Adrenal gland (tissue), 12 donors: ENCODE results near the gene ANGPT4. TPM values are rescaled to one million over a fixed set of nuclear protein-coding genes. Genes with fewer than 3 reads are reported as not detected.

Experiments
- DNase-seq, 7 donors: peaks; one replicate each; pipeline ENCODE4 v3.0.0-alpha.2; 2019 to 2020
- H3K27ac ChIP-seq, 5 donors: fragments of 200-600 bp; sonication (generic) in 4 of 5; 1 replicate in 3 of 5; 2 replicates in 2 of 5; pipeline versions ENCODE4 v1.5.1 to v1.8.0; 2016 to 2020; ENCODE audit warnings: mild to moderate bottlenecking in 1 of 5
- H3K27me3 ChIP-seq: fragments of 200-600 bp; 2 replicates; pipeline ENCODE4 v1.8.0; 2021
- H3K36me3 ChIP-seq, 2 donors: fragments of 200-600 bp; replicated peaks in 1 of 2; 1 replicate in 1 of 2; 2 replicates in 1 of 2; pipeline versions ENCODE4 v1.5.1 to v1.8.0; 2018 to 2022
- H3K4me1 ChIP-seq, 2 donors: fragments of 200-600 bp; replicated peaks in 1 of 2; 1 replicate in 1 of 2; 2 replicates in 1 of 2; pipeline versions ENCODE4 v1.5.1 to v1.8.0; 2018 to 2021
- H3K4me3 ChIP-seq, 4 donors: fragments of 200-600 bp; sonication (generic) in 3 of 4; one replicate each; pipeline ENCODE4 v1.5.1; 2016 to 2018
- H3K9me3 ChIP-seq, 3 donors: fragments of 200-600 bp; sonication (generic) in 1 of 3; replicated peaks in 1 of 3; 1 replicate in 2 of 3; 2 replicates in 1 of 3; pipeline versions ENCODE4 v1.5.1 to v1.8.0; 2016 to 2021
- CTCF ChIP-seq, 6 experiments: fragments of 450-650 bp in 4 of 6; fragments of 200-600 bp in 2 of 6; sonication (generic) in 1 of 6; IDR thresholded peaks; 1 replicate in 5 of 6; 2 replicates in 1 of 6; pipeline versions ENCODE4 v1.5.1 to v1.8.0; 2016 to 2021; ENCODE audit warnings: antibody characterized with exemption in 6 of 6, mild to moderate bottlenecking in 2 of 6, moderate library complexity in 1 of 6
- POLR2A ChIP-seq, 2 donors: fragments of 450-650 bp; IDR thresholded peaks; one replicate each; pipeline ENCODE4 v1.6.1; 2017; ENCODE audit warnings: antibody characterized with exemption in 2 of 2, mild to moderate bottlenecking in 2 of 2, moderate library complexity in 1 of 2
- WGBS, 4 donors: extraction: QIAGEN DNeasy Blood & Tissue Kit in 2 of 4; methylation state at CpG; one replicate each; pipeline versions ENCODE4 v1.1.5 to v1.1.7; 2013 to 2017; 5-methylcytosine and 5-hydroxymethylcytosine counted together
- intact Hi-C, 2 donors: fragments of 100-400 bp; cut with DNase I; formaldehyde crosslinking; loops; one replicate each; pipeline versions ENCODE4 v1.14.1 to v1.15.0; 2022 to 2023
- polyA plus RNA-seq, 3 donors: library from polyadenylated mRNA; stranded (reverse); fragments of 200-250 nt in 2 of 3; fragments of 350-450 nt in 1 of 3; fragmentation: Illumina TruSeq in 1 of 3; extraction: RNeasy Lipid Tissue Mini Kit (QIAGEN cat#74804) in 1 of 3; gene quantifications; one replicate each; pipeline ENCODE4 v1.2.3, GENCODE V29; 2013 to 2014
- total RNA-seq, 9 donors: library from RNA; depleted of rRNA in 4 of 9; stranded (reverse); fragments of >200 nt in 4 of 9; fragments of 120-200 nt in 1 of 9; fragmentation: NEBNext Ultra II Directional in 1 of 9; extraction: Animal tissue kit (Norgen Biotek cat#: 25700) in 1 of 9; gene quantifications; one replicate each; pipeline versions ENCODE4 v1.1.0 to v1.2.4, GENCODE V29; 2013 to 2023
- donor health status: healthy with polysubstance abuse.
- donor health status: Bipolar disorder and iron deficiency.
- donor health status: DM: yes; HTN: yes; CAD: no.
- donor health status: DM: no; HTN: no; CAD: no.
- donor health status: DM: no; HTN: no; CAD: no.
- donor health status: DM: yes; HTN: yes; CAD: no.

Gene ANGPT4
- total and polyA plus RNA-seq, 12 donors: 0.06 to 1.0 (median 0.27) TPM; not detected in 1

- H3K4me1 ChIP-seq: no peaks in the 10 kb centered on the region
- no peak overlapping the region for H3K4me3 ChIP-seq
- H3K36me3 ChIP-seq: no peaks in the 10 kb centered on the region
- no peak overlapping the region for H3K27ac ChIP-seq
- no peak for DNase-seq
- H3K27me3 ChIP-seq: peaks cover 6% of the 10 kb centered on the region
- H3K9me3 ChIP-seq: no peaks in the 10 kb centered on the region
- WGBS, 4 donors: 85 to 91% (median 87%) methylated on average over 13 of the region's 13 CpGs
- intact Hi-C loops: no loop called here
- no peak for TF ChIP-seq POLR2A (IDR thresholded peaks at IDR 0.05)
- no peak for TF ChIP-seq CTCF (IDR thresholded peaks at IDR 0.05)
Measured at GRCh38 chr20:945841-946240, 29.7 kb upstream of the ANGPT4 start.

- no peak overlapping the region for H3K4me3 ChIP-seq
- H3K27me3 ChIP-seq: peaks cover 6% of the 10 kb centered on the region
- no peak for DNase-seq
- TF ChIP-seq CTCF (IDR thresholded peaks at IDR 0.05) (no peak), POLR2A (IDR thresholded peaks at IDR 0.05) (no peak)
- no peaks in the 10 kb centered on the region for H3K4me1 ChIP-seq
- H3K36me3 ChIP-seq: no peaks in the 10 kb centered on the region
- 65 to 75% (median 68%) methylated on average over 13 of the region's 13 CpGs for WGBS, 4 donors
- no peak overlapping the region for H3K27ac ChIP-seq
- intact Hi-C loops: no loop called here
- no peaks in the 10 kb centered on the region for H3K9me3 ChIP-seq
Measured at GRCh38 chr20:944774-945410, 28.8 kb upstream of the ANGPT4 start.

- 71 to 84% (median 78%) methylated on average over 9 of the region's 9 CpGs for WGBS, 4 donors
- Histone ChIP-seq H3K4me3 (no peak overlapping the region), H3K36me3 (no peaks in the 10 kb centered on the region), H3K9me3 (no peaks in the 10 kb centered on the region), H3K27me3 (peaks cover 6% of the 10 kb centered on the region), H3K27ac (no peak overlapping the region), H3K4me1 (no peaks in the 10 kb centered on the region)
- TF ChIP-seq POLR2A (IDR thresholded peaks at IDR 0.05) (no peak), CTCF (IDR thresholded peaks at IDR 0.05) (no peak)
- DNase-seq: no peak
- intact Hi-C loops: no loop called here
Measured at GRCh38 chr20:944148-944547, 28.0 kb upstream of the ANGPT4 start.

- no peak for DNase-seq
- Histone ChIP-seq H3K4me1 (no peaks in the 10 kb centered on the region), H3K27me3 (no peaks in the 10 kb centered on the region), H3K9me3 (no peaks in the 10 kb centered on the region), H3K27ac (no peak overlapping the region), H3K4me3 (no peak overlapping the region), H3K36me3 (no peaks in the 10 kb centered on the region)
- no peak for TF ChIP-seq POLR2A (IDR thresholded peaks at IDR 0.05)
- TF ChIP-seq CTCF (IDR thresholded peaks at IDR 0.05): no peak
- WGBS, 4 donors: 81 to 94% (median 86%) methylated on average over 7 of the region's 7 CpGs
- intact Hi-C loops: no loop called here
Measured at GRCh38 chr20:942611-943010, 26.5 kb upstream of the ANGPT4 start.
